Epithelial cell of esophagus (primary cell): ENCODE measurements around the gene NOA1.
A peak's percentile ranks its signal among the peaks of the same experiment; 100 is the strongest.
"Not testable (repeated sequence)": the region's sequence is repeated elsewhere in the genome, so short reads cannot be mapped to it uniquely, and the experiment has no call there.

ENCODE experiments used
- DNase-seq: peaks from one replicate; pipeline ENCODE4 v3.0.0; 2010; ENCODE audit warnings: low read depth
- H3K4me3 ChIP-seq: 2 replicates; pipeline ENCODE4 v1.5.1; 2011; ENCODE audit warnings: mild to moderate bottlenecking, low read length, control low read depth
- TF ChIP-seq, protein P1 (sequence below): IDR thresholded peaks from 2 replicates; pipeline ENCODE4 v1.5.1; 2011; ENCODE audit warnings: low read depth, mild to moderate bottlenecking, low read length, control low read depth, inconsistent platforms; ENCODE audit not compliant: insufficient read depth; ENCODE audit errors: missing control alignments

Gene NOA1

DNA sequence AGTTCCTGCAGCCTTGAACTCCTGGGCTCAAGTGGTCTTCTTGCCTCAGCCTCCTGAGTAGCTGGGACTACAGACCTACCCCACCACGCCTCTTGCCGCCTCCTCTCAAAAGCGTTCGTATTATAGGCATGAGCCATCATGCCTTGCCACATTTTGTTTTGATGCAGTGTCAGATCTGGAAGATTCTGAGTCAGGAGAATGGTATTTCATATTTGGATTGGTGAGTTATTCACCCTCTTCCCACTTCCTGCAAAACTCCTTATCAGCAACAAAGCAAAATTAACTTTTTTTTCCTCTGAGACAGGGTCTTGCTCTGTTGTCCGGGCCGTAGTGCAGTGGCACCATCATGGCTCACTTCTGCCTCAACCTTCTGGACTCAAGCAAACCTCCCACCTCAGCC, 40.1 kb downstream of the NOA1 start:
- H3K4me3 ChIP-seq, result no peak overlapping the region
- TF ChIP-seq, protein P1, sequence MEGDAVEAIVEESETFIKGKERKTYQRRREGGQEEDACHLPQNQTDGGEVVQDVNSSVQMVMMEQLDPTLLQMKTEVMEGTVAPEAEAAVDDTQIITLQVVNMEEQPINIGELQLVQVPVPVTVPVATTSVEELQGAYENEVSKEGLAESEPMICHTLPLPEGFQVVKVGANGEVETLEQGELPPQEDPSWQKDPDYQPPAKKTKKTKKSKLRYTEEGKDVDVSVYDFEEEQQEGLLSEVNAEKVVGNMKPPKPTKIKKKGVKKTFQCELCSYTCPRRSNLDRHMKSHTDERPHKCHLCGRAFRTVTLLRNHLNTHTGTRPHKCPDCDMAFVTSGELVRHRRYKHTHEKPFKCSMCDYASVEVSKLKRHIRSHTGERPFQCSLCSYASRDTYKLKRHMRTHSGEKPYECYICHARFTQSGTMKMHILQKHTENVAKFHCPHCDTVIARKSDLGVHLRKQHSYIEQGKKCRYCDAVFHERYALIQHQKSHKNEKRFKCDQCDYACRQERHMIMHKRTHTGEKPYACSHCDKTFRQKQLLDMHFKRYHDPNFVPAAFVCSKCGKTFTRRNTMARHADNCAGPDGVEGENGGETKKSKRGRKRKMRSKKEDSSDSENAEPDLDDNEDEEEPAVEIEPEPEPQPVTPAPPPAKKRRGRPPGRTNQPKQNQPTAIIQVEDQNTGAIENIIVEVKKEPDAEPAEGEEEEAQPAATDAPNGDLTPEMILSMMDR, result no peak
- DNase-seq, result peak; percentile 95

DNA sequence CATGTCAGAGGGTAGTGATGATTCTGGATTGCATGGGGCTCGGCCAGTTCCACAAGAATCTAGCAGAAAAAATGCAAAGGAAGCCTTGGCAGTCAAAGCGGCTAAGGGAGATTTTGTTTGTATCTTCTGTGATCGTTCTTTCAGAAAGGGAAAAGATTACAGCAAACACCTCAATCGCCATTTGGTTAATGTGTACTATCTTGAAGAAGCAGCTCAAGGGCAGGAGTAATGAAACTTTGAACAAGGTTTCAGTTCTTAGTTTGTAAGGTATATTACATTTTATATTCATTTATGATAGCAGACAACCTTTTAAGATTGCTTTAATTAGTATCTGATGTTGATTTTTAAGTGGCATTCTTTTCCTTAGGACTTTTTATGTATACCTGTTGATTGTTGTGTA, 45.5 kb downstream of the NOA1 start:
- no peak overlapping the region for H3K4me3 ChIP-seq
- TF ChIP-seq, protein P1, result no peak
- DNase-seq, result no peak

DNA sequence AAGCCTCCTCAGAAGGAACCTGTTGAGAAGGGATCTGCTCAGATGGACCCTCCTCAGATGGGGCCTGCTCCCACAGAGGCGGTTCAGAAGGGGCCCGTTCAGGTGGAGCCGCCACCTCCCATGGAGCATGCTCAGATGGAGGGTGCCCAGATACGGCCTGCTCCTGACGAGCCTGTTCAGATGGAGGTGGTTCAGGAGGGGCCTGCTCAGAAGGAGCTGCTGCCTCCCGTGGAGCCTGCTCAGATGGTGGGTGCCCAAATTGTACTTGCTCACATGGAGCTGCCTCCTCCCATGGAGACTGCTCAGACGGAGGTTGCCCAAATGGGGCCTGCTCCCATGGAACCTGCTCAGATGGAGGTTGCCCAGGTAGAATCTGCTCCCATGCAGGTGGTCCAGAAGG, 46.8 kb downstream of the NOA1 start:
- TF ChIP-seq, protein P1, result no peak
- no peak for DNase-seq
- no peak overlapping the region for H3K4me3 ChIP-seq

DNA sequence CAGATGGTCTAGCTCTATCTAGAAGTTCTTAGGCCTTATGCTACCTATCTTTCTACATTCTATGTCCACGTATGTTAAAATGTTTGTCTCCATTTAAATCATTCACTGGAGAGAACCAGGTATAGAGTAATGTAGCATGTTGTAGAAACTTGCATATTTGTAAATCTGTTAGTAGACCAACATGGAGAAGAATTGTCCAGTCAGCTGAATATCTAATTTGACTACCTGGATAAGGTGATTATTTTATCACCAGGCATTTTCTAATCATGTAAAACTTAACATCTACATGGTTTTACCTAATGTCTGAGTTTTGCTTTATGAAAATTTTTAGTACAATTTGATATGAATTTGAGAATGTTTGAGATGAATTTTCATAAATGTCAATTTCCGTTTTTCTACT, 50.2 kb downstream of the NOA1 start:
- TF ChIP-seq, protein P1, result no peak
- no peak overlapping the region for H3K4me3 ChIP-seq
- no peak for DNase-seq

DNA sequence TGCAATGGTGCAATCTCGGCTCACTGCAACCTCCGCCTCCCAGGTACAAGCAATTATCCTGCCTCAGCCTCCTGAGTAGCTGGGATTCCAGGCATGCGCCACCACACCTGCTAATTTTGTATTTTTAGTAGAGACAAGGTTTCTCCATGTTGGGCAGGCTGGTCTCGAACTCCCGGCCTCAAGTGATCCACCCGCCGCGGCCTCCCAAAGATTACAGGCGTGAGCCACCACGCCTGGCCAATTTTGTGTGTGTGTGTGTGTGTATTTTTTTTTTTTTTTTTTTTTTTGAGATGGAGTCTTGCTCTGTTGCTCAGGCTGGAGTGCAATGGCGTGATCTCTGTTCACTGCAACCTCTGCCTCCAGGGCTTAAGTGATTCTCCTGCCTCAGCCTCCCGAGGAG, 62.4 kb downstream of the NOA1 start:
- not testable (repeated sequence) for DNase-seq, H3K4me3 ChIP-seq

DNA sequence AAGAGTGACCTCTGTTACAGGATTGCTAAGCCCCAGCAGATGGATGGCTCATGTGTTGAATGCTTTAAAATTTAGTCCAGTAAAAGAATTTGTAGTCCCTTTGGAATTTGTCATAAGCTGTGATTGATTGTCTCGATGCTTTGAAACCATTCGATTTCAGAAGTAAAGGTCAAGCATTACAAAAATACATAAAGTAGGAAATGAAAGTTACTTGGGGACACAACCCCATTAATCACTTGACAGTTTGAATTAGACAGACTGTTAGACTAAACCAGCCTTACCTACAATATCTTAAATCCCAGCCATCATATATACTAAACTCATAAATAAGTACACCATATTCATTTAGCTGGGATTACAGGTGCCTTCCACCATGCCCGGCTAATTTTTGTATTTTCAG, 63.1 kb downstream of the NOA1 start:
- no peak overlapping the region for H3K4me3 ChIP-seq
- DNase-seq, result no peak
- TF ChIP-seq, protein P1, result no peak
